Neuronal stem cell (in vitro differentiated cells): ENCODE results near the gene SEMA6B.

Experiments
- DNase-seq: peaks from one replicate; pipeline ENCODE4 v3.0.0-alpha.2; 2013; ENCODE audit warnings: low spot score
- H2AFZ ChIP-seq: one replicate; pipeline ENCODE4 v1.6.1; 2013; ENCODE audit warnings: mild to moderate bottlenecking, low read length, inconsistent platforms
- H2AK5ac ChIP-seq: 2 replicates; pipeline ENCODE4 v1.6.1; 2013; ENCODE audit warnings: low read depth, mild to moderate bottlenecking, inconsistent platforms, low read length, moderate library complexity, mixed read lengths
- H2BK120ac ChIP-seq: 2 replicates; pipeline ENCODE4 v1.6.1; 2013; ENCODE audit warnings: low read depth, mild to moderate bottlenecking, inconsistent platforms, low read length, moderate library complexity, mixed read lengths
- H2BK12ac ChIP-seq: one replicate; pipeline ENCODE4 v1.6.1; 2013; ENCODE audit warnings: low read length, inconsistent platforms
- H2BK15ac ChIP-seq: 2 replicates; pipeline ENCODE4 v1.6.1; 2013; ENCODE audit warnings: mild to moderate bottlenecking, low read length, inconsistent platforms, mixed read lengths
- H2BK5ac ChIP-seq: one replicate; pipeline ENCODE4 v1.6.1; 2013; ENCODE audit warnings: inconsistent platforms, mild to moderate bottlenecking, low read length, moderate library complexity
- H3K14ac ChIP-seq: one replicate; pipeline ENCODE4 v1.6.1; 2013; ENCODE audit warnings: low read length, inconsistent platforms
- H3K18ac ChIP-seq: 2 replicates; pipeline ENCODE4 v1.6.1; 2013; ENCODE audit warnings: low read length, inconsistent platforms
- H3K23ac ChIP-seq: 2 replicates; pipeline ENCODE4 v1.6.1; 2013; ENCODE audit warnings: low read depth, mild to moderate bottlenecking, mixed read lengths, low read length, inconsistent platforms; ENCODE audit not compliant: poor library complexity
- H3K27ac ChIP-seq: replicated peaks from 3 replicates; pipeline ENCODE4 v1.5.1; 2013; ENCODE audit warnings: low read length, inconsistent platforms
- H3K27me3 ChIP-seq, 3 experiments: 2 replicates each; pipeline ENCODE4 v1.6.1; 2013; ENCODE audit warnings: low read length in 3 of 3, mild to moderate bottlenecking in 2 of 3, inconsistent platforms in 1 of 3, low read depth in 1 of 3, mixed read lengths in 1 of 3, moderate library complexity in 1 of 3; ENCODE audit not compliant: control insufficient read depth in 3 of 3, insufficient read depth in 3 of 3
- H3K36me3 ChIP-seq, 2 donors: replicated peaks in 1 of 2; 2 replicates each; pipeline ENCODE4 v1.6.1; 2013; ENCODE audit warnings: low read length in 2 of 2; ENCODE audit not compliant: control insufficient read depth in 2 of 2, insufficient read depth in 2 of 2
- H3K4ac ChIP-seq: 2 replicates; pipeline ENCODE4 v1.6.1; 2013; ENCODE audit warnings: inconsistent platforms, mild to moderate bottlenecking, low read length, moderate library complexity
- H3K4me1 ChIP-seq, 2 donors: 1 replicate in 1 of 2; 2 replicates in 1 of 2; pipeline ENCODE4 v1.6.1; 2013; ENCODE audit warnings: low read length in 2 of 2, low read depth in 1 of 2; ENCODE audit not compliant: control insufficient read depth in 2 of 2, insufficient read depth in 1 of 2
- H3K4me2 ChIP-seq: one replicate; pipeline ENCODE4 v1.6.1; 2013; ENCODE audit warnings: mild to moderate bottlenecking, low read length, inconsistent platforms; ENCODE audit not compliant: insufficient read depth, poor library complexity, severe bottlenecking
- H3K4me3 ChIP-seq, 2 donors: 2 replicates each; pipeline ENCODE4 v1.5.1; 2013; ENCODE audit warnings: low read length in 2 of 2, mild to moderate bottlenecking in 2 of 2, inconsistent platforms in 1 of 2, moderate library complexity in 1 of 2
- H3K79me1 ChIP-seq: one replicate; pipeline ENCODE4 v1.6.1; 2013; ENCODE audit warnings: low read depth, mild to moderate bottlenecking, inconsistent platforms, low read length, moderate library complexity
- H3K9ac ChIP-seq: one replicate; pipeline ENCODE4 v1.6.1; 2013; ENCODE audit warnings: mild to moderate bottlenecking, low read depth, low read length, inconsistent platforms; ENCODE audit not compliant: poor library complexity
- H3K9me3 ChIP-seq, 2 donors: replicated peaks in 1 of 2; 2 replicates each; pipeline versions ENCODE3 to v1.6.1; 2013; ENCODE audit warnings: low read length in 2 of 2, mild to moderate bottlenecking in 2 of 2, inconsistent platforms in 1 of 2, low read depth in 1 of 2, mixed read lengths in 1 of 2, moderate library complexity in 1 of 2; ENCODE audit not compliant: control insufficient read depth in 2 of 2, insufficient read depth in 1 of 2
- H4K8ac ChIP-seq: one replicate; pipeline ENCODE4 v1.6.1; 2013; ENCODE audit warnings: low read depth, mild to moderate bottlenecking, inconsistent platforms, low read length, moderate library complexity
- H4K91ac ChIP-seq: one replicate; pipeline ENCODE4 v1.6.1; 2013; ENCODE audit warnings: low read length, low read depth, mild to moderate bottlenecking, inconsistent platforms; ENCODE audit not compliant: poor library complexity
- WGBS, 2 donors: extraction: QIAGEN DNeasy Blood & Tissue Kit; methylation state at CpG; one replicate each; pipeline ENCODE4 v1.1.7; 2013; ENCODE audit warnings: missing lambda C conversion rate in 2 of 2, mixed read lengths in 1 of 2; ENCODE audit not compliant: insufficient read length in 2 of 2, insufficient replicate concordance in 1 of 2; ENCODE audit errors: extremely low coverage in 2 of 2; 5-methylcytosine and 5-hydroxymethylcytosine counted together

Gene SEMA6B

GRCh38 chr19:4592445-4592844 lies 33.0 kb upstream of the SEMA6B start:
- Histone ChIP-seq H3K27me3 (peaks cover 0 to 2% (median 0%) of the 10 kb centered on the region in 3 experiments), H3K4me1 (peaks cover 4 to 5% of the 10 kb centered on the region in 2 donors), H3K18ac (peak overlapping the region; percentile 33), H3K4me2 (no peak overlapping the region), H3K9me3 (no peaks in the 10 kb centered on the region), H3K9ac (no peak overlapping the region), H2AK5ac (no peak overlapping the region), H2BK120ac (no peak overlapping the region), H3K27ac (no peak overlapping the region), H4K91ac (no peak overlapping the region), H3K79me1 (no peaks in the 10 kb centered on the region), H4K8ac (no peak overlapping the region), H2BK12ac (no peak overlapping the region), H3K4ac (no peak overlapping the region), H3K36me3 (no peaks in the 10 kb centered on the region), H2BK5ac (no peak overlapping the region), H2BK15ac (peak overlapping the region; percentile 7), H2AFZ (no peak overlapping the region), H3K14ac (no peak overlapping the region), H3K4me3 (no peak overlapping the region), H3K23ac (no peak overlapping the region)
- no CpG with 5 or more reads among the region's 5 CpGs for WGBS, 2 donors
- DNase-seq: no peak

GRCh38 chr19:4591320-4591719 lies 31.8 kb upstream of the SEMA6B start:
- Histone ChIP-seq H3K79me1 (no peaks in the 10 kb centered on the region), H3K4me2 (no peak overlapping the region), H3K27me3 (peaks cover 0 to 2% (median 0%) of the 10 kb centered on the region in 3 experiments), H3K4me3 (no peak overlapping the region), H2AFZ (no peak overlapping the region), H3K9ac (no peak overlapping the region), H2BK120ac (no peak overlapping the region), H3K23ac (no peak overlapping the region), H2AK5ac (peak overlapping the region; percentile 95), H3K14ac (no peak overlapping the region), H2BK5ac (peak overlapping the region; percentile 94), H3K4me1 (peaks cover 3 to 4% of the 10 kb centered on the region in 2 donors), H2BK15ac (peak overlapping the region; percentile 89), H2BK12ac (no peak overlapping the region), H3K27ac (no peak overlapping the region), H3K36me3 (no peaks in the 10 kb centered on the region), H3K18ac (peak overlapping the region; percentile 57), H3K4ac (no peak overlapping the region), H4K91ac (no peak overlapping the region), H4K8ac (no peak overlapping the region), H3K9me3 (no peaks in the 10 kb centered on the region)
- no peak for DNase-seq
- WGBS, 2 donors: no CpG with 5 or more reads among the region's 6 CpGs

- Histone ChIP-seq H2AK5ac (peak overlapping the region; percentile 95), H3K79me1 (no peaks in the 10 kb centered on the region), H4K8ac (no peak overlapping the region), H3K14ac (peak overlapping the region; percentile 38), H3K27me3 (peaks cover 0 to 2% (median 0%) of the 10 kb centered on the region in 3 experiments), H2BK12ac (no peak overlapping the region), H2BK120ac (no peak overlapping the region), H3K23ac (no peak overlapping the region), H3K4me2 (no peak overlapping the region), H3K4me3 (no peak overlapping the region), H3K27ac (no peak overlapping the region), H3K9ac (no peak overlapping the region), H3K18ac (peak overlapping the region; percentile 71), H3K36me3 (no peaks in the 10 kb centered on the region), H2BK15ac (peak overlapping the region; percentile 89), H3K4me1 (peaks cover 3 to 4% of the 10 kb centered on the region in 2 donors), H3K9me3 (no peaks in the 10 kb centered on the region), H2AFZ (no peak overlapping the region), H2BK5ac (peak overlapping the region; percentile 94), H4K91ac (no peak overlapping the region), H3K4ac (no peak overlapping the region)
- no peak for DNase-seq
- WGBS, 2 donors: no CpG with 5 or more reads among the region's 9 CpGs
Observed at GRCh38 chr19:4590559-4590958, 31.1 kb upstream of the SEMA6B start.

GRCh38 chr19:4589579-4590410 lies 30.3 kb upstream of the SEMA6B start:
- H3K23ac ChIP-seq: peak overlapping the region; percentile 87
- no peak overlapping the region for H3K4me2 ChIP-seq
- H2BK15ac ChIP-seq: peak overlapping the region; percentile 21
- H3K27ac ChIP-seq: no peak overlapping the region
- H3K27me3 ChIP-seq: peaks cover 0 to 2% (median 0%) of the 10 kb centered on the region in 3 experiments
- no peak overlapping the region for H3K4me3 ChIP-seq
- H3K9ac ChIP-seq: no peak overlapping the region
- no peak overlapping the region for H2BK5ac ChIP-seq
- H3K36me3 ChIP-seq: no peaks in the 10 kb centered on the region
- H2AFZ ChIP-seq: no peak overlapping the region
- H2AK5ac ChIP-seq: peak overlapping the region; percentile 87
- no peak overlapping the region for H2BK12ac ChIP-seq
- H3K14ac ChIP-seq: no peak overlapping the region
- no peak overlapping the region for H3K18ac ChIP-seq
- no peak overlapping the region for H4K91ac ChIP-seq
- WGBS, 2 donors: no CpG with 5 or more reads among the region's 11 CpGs
- no peak overlapping the region for H2BK120ac ChIP-seq
- no peak overlapping the region for H3K4ac ChIP-seq
- H4K8ac ChIP-seq: no peak overlapping the region
- H3K79me1 ChIP-seq: no peaks in the 10 kb centered on the region
- no peak for DNase-seq
- peaks cover 3 to 4% of the 10 kb centered on the region in 2 donors for H3K4me1 ChIP-seq
- H3K9me3 ChIP-seq: no peaks in the 10 kb centered on the region
